OCI-LY1 (cell line): ENCODE data around the gene BABAM2.

ENCODE experiments used
- H2AFZ ChIP-seq: fragments of 200-600 bp; sonication (generic), shearing (Covaris generic); 2 replicates; pipeline ENCODE4 v1.6.0; 2014; ENCODE audit warnings: antibody characterized with exemption, mild to moderate bottlenecking, low read length
- H3F3A ChIP-seq: fragments of 200-600 bp; sonication (generic), shearing (Covaris generic); 2 replicates; pipeline ENCODE4 v1.6.0; 2014; ENCODE audit warnings: mild to moderate bottlenecking, antibody characterized with exemption, low read length, moderate library complexity; ENCODE audit not compliant: insufficient read depth
- H3K27ac ChIP-seq: fragments of 200-600 bp; sonication (generic); 2 replicates; pipeline ENCODE4 v1.5.1; 2014; ENCODE audit warnings: low read length, mixed run types, mild to moderate bottlenecking, low read depth; ENCODE audit not compliant: poor library complexity, severe bottlenecking
- H3K27me3 ChIP-seq: fragments of 200-600 bp; sonication (generic); 2 replicates; pipeline ENCODE4 v1.6.0; 2014; ENCODE audit warnings: antibody characterized with exemption, mild to moderate bottlenecking, low read length, moderate library complexity; ENCODE audit not compliant: insufficient read depth
- H3K36me3 ChIP-seq: fragments of 200-600 bp; sonication (generic); 2 replicates; pipeline ENCODE4 v1.6.1; 2014; ENCODE audit warnings: mild to moderate bottlenecking, antibody characterized with exemption, low read length, moderate library complexity, mixed read lengths; ENCODE audit not compliant: insufficient read depth
- H3K4me1 ChIP-seq: fragments of 200-600 bp; sonication (generic); 2 replicates; pipeline ENCODE4 v1.5.1; 2014; ENCODE audit warnings: mild to moderate bottlenecking, low read length, moderate library complexity; ENCODE audit not compliant: insufficient read depth, severe bottlenecking
- H3K4me2 ChIP-seq: fragments of 200-600 bp; sonication (generic), shearing (Covaris generic); 2 replicates; pipeline ENCODE4 v1.6.1; 2014; ENCODE audit warnings: low read length
- H3K4me3 ChIP-seq: fragments of 200-600 bp; sonication (generic); 2 replicates; pipeline ENCODE4 v1.5.1; 2014; ENCODE audit warnings: low read length, low read depth, mild to moderate bottlenecking, mixed read lengths; ENCODE audit not compliant: poor library complexity, severe bottlenecking
- H3K79me2 ChIP-seq: fragments of 200-600 bp; shearing (Covaris generic); 2 replicates; pipeline ENCODE4 v1.6.1; 2016; ENCODE audit warnings: mixed run types, low read length, mixed read lengths; ENCODE audit not compliant: insufficient read depth
- H3K9ac ChIP-seq: fragments of 200-600 bp; sonication (generic), shearing (Covaris generic); 2 replicates; pipeline ENCODE4 v1.6.1; 2014; ENCODE audit warnings: mild to moderate bottlenecking, low read length, mixed read lengths
- H3K9me2 ChIP-seq: fragments of 200-600 bp; sonication (generic), shearing (Covaris generic); 2 replicates; pipeline ENCODE4 v1.6.1; 2014; ENCODE audit warnings: low read depth, mild to moderate bottlenecking, low read length, mixed read lengths
- H3K9me3 ChIP-seq: fragments of 200-600 bp; shearing (Covaris generic); 2 replicates; pipeline ENCODE4 v1.6.1; 2014; ENCODE audit warnings: low read length, mixed read lengths
- H4K20me1 ChIP-seq: fragments of 200-600 bp; sonication (generic), shearing (Covaris generic); 2 replicates; pipeline ENCODE4 v1.6.0; 2016; ENCODE audit warnings: mild to moderate bottlenecking, low read length; ENCODE audit not compliant: insufficient read depth
- CTCF ChIP-seq: fragments of 200-600 bp; sonication (generic), shearing (Covaris generic); IDR thresholded peaks from 2 replicates; pipeline ENCODE4 v1.5.1; 2017; ENCODE audit warnings: mild to moderate bottlenecking, antibody characterized with exemption, low read length, moderate library complexity, mixed read lengths
- EZH2 ChIP-seq: fragments of 200-600 bp; sonication (generic), shearing (Covaris generic); IDR thresholded peaks from 2 replicates; pipeline ENCODE4 v1.8.0; 2017; ENCODE audit warnings: borderline replicate concordance, mixed run types, mild to moderate bottlenecking, antibody characterized with exemption, low read length, moderate library complexity, mixed read lengths

Gene BABAM2

GRCh38 chr2:28296904-28297303 lies 406.4 kb downstream of the BABAM2 start:
- H3K36me3 ChIP-seq, result no peaks in the 10 kb centered on the region; the same call in 1 of the 2 replicates
- no peaks in the 10 kb centered on the region for H3K27me3 ChIP-seq
- H3K9me3 ChIP-seq, result no peaks in the 10 kb centered on the region
- H3K4me2 ChIP-seq, result no peak overlapping the region
- no peak overlapping the region for H3K4me3 ChIP-seq
- no peak overlapping the region for H3K9ac ChIP-seq
- H3K4me1 ChIP-seq, result no peaks in the 10 kb centered on the region
- H2AFZ ChIP-seq, result no peak overlapping the region
- H3K27ac ChIP-seq, result no peak overlapping the region
- H3F3A ChIP-seq, result no peaks in the 10 kb centered on the region
- no peak for TF ChIP-seq CTCF
- TF ChIP-seq EZH2, result no peak
- H3K9me2 ChIP-seq, result no peaks in the 10 kb centered on the region
- no peaks in the 10 kb centered on the region for H4K20me1 ChIP-seq
- no peaks in the 10 kb centered on the region for H3K79me2 ChIP-seq

- no peaks in the 10 kb centered on the region for H3F3A ChIP-seq
- H4K20me1 ChIP-seq, result no peaks in the 10 kb centered on the region
- H3K4me3 ChIP-seq, result no peak overlapping the region
- H2AFZ ChIP-seq, result no peak overlapping the region
- H3K79me2 ChIP-seq, result no peaks in the 10 kb centered on the region
- H3K9me3 ChIP-seq, result no peaks in the 10 kb centered on the region
- no peaks in the 10 kb centered on the region for H3K4me1 ChIP-seq
- H3K9ac ChIP-seq, result no peak overlapping the region
- H3K4me2 ChIP-seq, result no peak overlapping the region
- H3K27ac ChIP-seq, result no peak overlapping the region
- no peak for TF ChIP-seq EZH2
- no peak for TF ChIP-seq CTCF
- no peaks in the 10 kb centered on the region for H3K9me2 ChIP-seq
- H3K27me3 ChIP-seq, result no peaks in the 10 kb centered on the region
- H3K36me3 ChIP-seq, result no peaks in the 10 kb centered on the region; the same call in 1 of the 2 replicates
These were observed 407.0 kb downstream of the BABAM2 start for GRCh38 chr2:28297531-28297930.

- Histone ChIP-seq H4K20me1 (no peaks in the 10 kb centered on the region), H3F3A (no peaks in the 10 kb centered on the region), H3K36me3 (no peaks in the 10 kb centered on the region; the same call in 1 of the 2 replicates), H3K27me3 (no peaks in the 10 kb centered on the region), H3K9me3 (no peaks in the 10 kb centered on the region), H3K27ac (no peak overlapping the region), H3K4me1 (no peaks in the 10 kb centered on the region), H3K79me2 (no peaks in the 10 kb centered on the region), H3K9ac (no peak overlapping the region), H3K4me2 (no peak overlapping the region), H3K9me2 (no peaks in the 10 kb centered on the region), H2AFZ (no peak overlapping the region), H3K4me3 (no peak overlapping the region)
- TF ChIP-seq CTCF (no peak), EZH2 (no peak)
These were observed 407.9 kb downstream of the BABAM2 start for GRCh38 chr2:28298406-28298805.
